IMR-90 (cell line): ENCODE measurements around the gene RASSF8. TPM values are rescaled to one million over a fixed set of nuclear protein-coding genes. Genes with fewer than 3 reads are reported as not detected.
A peak's percentile ranks its signal among the peaks of the same experiment; 100 is the strongest.

ENCODE experiments used
- ATAC-seq: fragments of 200-7000 bp; cut with Tn5 transposase; 2 replicates; pipeline ENCODE4 v1.9.1; 2020; ENCODE audit warnings: low read depth, mild to moderate bottlenecking, moderate library complexity
- BruUV-seq: library from RNA; stranded (reverse); fragments of 400-500 nt; replicated peaks from 2 replicates; lab custom pipeline; 2021; lab: Mats Ljungman, UMichigan
- CTCF ChIA-PET: fragments of 300-600 bp; formaldehyde crosslinking; extraction: SDS; loops from one replicate; lab custom pipeline; 2021; ENCODE audit warnings: antibody characterized with exemption; lab: Yijun Ruan, JAX
- POLR2A ChIA-PET: fragments of 300-600 bp; sonication (Branson Sonifier 250); formaldehyde crosslinking; loops from one replicate; lab custom pipeline; 2022; ENCODE audit warnings: antibody characterized with exemption; ENCODE audit not compliant: unreplicated experiment; lab: Charles Lee
- DNase-seq: peaks from one replicate; pipeline ENCODE4 v3.0.0; 2013
- H2AFZ ChIP-seq: replicated peaks from 2 replicates; pipeline ENCODE3; 2013; ENCODE audit warnings: low read length, mild to moderate bottlenecking; ENCODE audit not compliant: poor library complexity
- H2AK5ac ChIP-seq: 2 replicates; pipeline ENCODE4 v1.6.1; 2013; ENCODE audit warnings: low read depth, low read length, inconsistent platforms
- H2AK9ac ChIP-seq: replicated peaks from 2 replicates; pipeline ENCODE3; 2013; ENCODE audit warnings: mild to moderate bottlenecking, low read depth, low read length, moderate library complexity; ENCODE audit not compliant: poor library complexity
- H2BK120ac ChIP-seq: 2 replicates; pipeline ENCODE4 v1.6.1; 2013; ENCODE audit warnings: low read depth, low read length, inconsistent platforms
- H2BK15ac ChIP-seq: 3 replicates; pipeline ENCODE4 v1.6.1; 2013; ENCODE audit warnings: low read depth, low read length, inconsistent platforms
- H2BK20ac ChIP-seq: 2 replicates; pipeline ENCODE4 v1.6.1; 2013; ENCODE audit warnings: low read depth, mild to moderate bottlenecking, inconsistent platforms, low read length, moderate library complexity
- H2BK5ac ChIP-seq: 2 replicates; pipeline ENCODE4 v1.6.1; 2013; ENCODE audit warnings: mild to moderate bottlenecking, low read depth, low read length, inconsistent platforms; ENCODE audit not compliant: poor library complexity, severe bottlenecking
- H3K14ac ChIP-seq: replicated peaks from 2 replicates; pipeline ENCODE4 v1.6.1; 2013; ENCODE audit warnings: low read depth, low read length, inconsistent platforms
- H3K18ac ChIP-seq: 2 replicates; pipeline ENCODE4 v1.6.1; 2013; ENCODE audit warnings: low read depth, low read length, control low read depth
- H3K23ac ChIP-seq: 2 replicates; pipeline ENCODE4 v1.6.1; 2013; ENCODE audit warnings: low read depth, low read length, inconsistent platforms
- H3K27ac ChIP-seq: 2 replicates; pipeline ENCODE4 v1.5.1; 2013; ENCODE audit warnings: mild to moderate bottlenecking, control low read depth, low read length; ENCODE audit not compliant: insufficient read depth
- H3K27me3 ChIP-seq: 2 replicates; pipeline ENCODE4 v1.6.1; 2013; ENCODE audit warnings: low read length; ENCODE audit not compliant: control insufficient read depth, insufficient read depth
- H3K36me3 ChIP-seq: 2 replicates; pipeline ENCODE4 v1.6.1; 2013; ENCODE audit warnings: low read length, mixed read lengths; ENCODE audit not compliant: control insufficient read depth, insufficient read depth
- H3K4ac ChIP-seq: 2 replicates; pipeline ENCODE4 v1.6.1; 2013; ENCODE audit warnings: low read depth, low read length, inconsistent platforms
- H3K4me1 ChIP-seq: 2 replicates; pipeline ENCODE4 v1.6.1; 2013; ENCODE audit warnings: low read length, mixed read lengths; ENCODE audit not compliant: control insufficient read depth, insufficient read depth
- H3K4me2 ChIP-seq: 2 replicates; pipeline ENCODE4 v1.6.1; 2013; ENCODE audit warnings: low read depth, mild to moderate bottlenecking, control low read depth, low read length, moderate library complexity
- H3K4me3 ChIP-seq: 2 replicates; pipeline ENCODE4 v1.5.1; 2013; ENCODE audit warnings: low read depth, mild to moderate bottlenecking, control low read depth, low read length, moderate library complexity; ENCODE audit not compliant: insufficient read depth
- H3K56ac ChIP-seq: 2 replicates; pipeline ENCODE4 v1.6.1; 2013; ENCODE audit warnings: low read length, inconsistent platforms; ENCODE audit not compliant: insufficient read depth; ENCODE audit errors: extremely low read depth
- H3K79me1 ChIP-seq, 2 experiments: 2 replicates each; pipeline ENCODE4 v1.6.1; 2013; ENCODE audit warnings: low read length in 2 of 2, inconsistent platforms in 1 of 2, low read depth in 1 of 2
- H3K9ac ChIP-seq: 2 replicates; pipeline ENCODE4 v1.6.1; 2013; ENCODE audit warnings: low read depth, low read length, control low read depth
- H3K9me1 ChIP-seq: 2 replicates; pipeline ENCODE4 v1.6.1; 2013; ENCODE audit warnings: low read length, inconsistent platforms; ENCODE audit not compliant: insufficient read depth
- H3K9me3 ChIP-seq: 2 replicates; pipeline ENCODE4 v1.6.1; 2013; ENCODE audit warnings: low read length; ENCODE audit not compliant: control insufficient read depth, insufficient read depth
- H4K20me1 ChIP-seq: 2 replicates; pipeline ENCODE4 v1.6.1; 2013; ENCODE audit warnings: low read length, inconsistent platforms; ENCODE audit not compliant: insufficient read depth
- H4K5ac ChIP-seq: 2 replicates; pipeline ENCODE4 v1.6.1; 2013; ENCODE audit warnings: mild to moderate bottlenecking, low read depth, low read length, control low read depth
- H4K8ac ChIP-seq, 2 experiments: 2 replicates each; pipeline ENCODE4 v1.6.1; 2013; ENCODE audit warnings: low read depth in 2 of 2, low read length in 2 of 2, control low read depth in 1 of 2, inconsistent platforms in 1 of 2
- H4K91ac ChIP-seq: 2 replicates; pipeline ENCODE4 v1.6.1; 2013; ENCODE audit warnings: low read depth, low read length, inconsistent platforms; ENCODE audit not compliant: insufficient read depth
- BHLHE40 ChIP-seq: fragments of 150-350 bp; IDR thresholded peaks from 2 replicates; pipeline ENCODE4 v1.6.1; 2016; ENCODE audit warnings: mild to moderate bottlenecking, low read depth, low read length
- CEBPB ChIP-seq: IDR thresholded peaks from 2 replicates; pipeline ENCODE4 v1.6.1; 2012; ENCODE audit warnings: low read depth, low read length, improper control_type of control experiment
- CHD1 ChIP-seq: IDR thresholded peaks from 2 replicates; pipeline ENCODE4 v1.6.1; 2012; ENCODE audit warnings: low read depth, low read length, improper control_type of control experiment
- FOS ChIP-seq: fragments of 150-350 bp; IDR thresholded peaks from 2 replicates; pipeline ENCODE4 v1.6.1; 2016; ENCODE audit warnings: low read depth, low read length
- MAZ ChIP-seq: IDR thresholded peaks from 2 replicates; pipeline ENCODE4 v1.6.1; 2012; ENCODE audit warnings: low read depth, mild to moderate bottlenecking, low read length, improper control_type of control experiment, moderate library complexity, borderline replicate concordance
- NFE2L2 ChIP-seq: fragments of 150-350 bp; IDR thresholded peaks from 2 replicates; pipeline ENCODE4 v1.6.1; 2016; ENCODE audit warnings: low read depth, mild to moderate bottlenecking, low read length
- RAD21 ChIP-seq: IDR thresholded peaks from 2 replicates; pipeline ENCODE4 v1.6.1; 2012; ENCODE audit warnings: low read length, improper control_type of control experiment
- RCOR1 ChIP-seq: IDR thresholded peaks from 2 replicates; pipeline ENCODE4 v1.6.1; 2012; ENCODE audit warnings: mild to moderate bottlenecking, low read length, improper control_type of control experiment; ENCODE audit not compliant: insufficient replicate concordance
- SMC3 ChIP-seq: fragments of 150-350 bp; IDR thresholded peaks from 2 replicates; pipeline ENCODE4 v1.6.1; 2016; ENCODE audit warnings: low read depth, mild to moderate bottlenecking, antibody characterized with exemption, low read length, moderate library complexity
- WGBS, 2 experiments: methylation state at CpG; one replicate each; pipeline versions ENCODE4 v1.1.5 to v1.1.7; 2013; ENCODE audit warnings: missing lambda C conversion rate in 2 of 2; ENCODE audit not compliant: insufficient read length in 1 of 2; ENCODE audit errors: extremely low coverage in 2 of 2; 5-methylcytosine and 5-hydroxymethylcytosine counted together
- dilution Hi-C: fragments of 300-500 bp; cut with HindIII; formaldehyde crosslinking; loops from one replicate; pipeline ENCODE4 v1.14.3; 2018; ENCODE audit warnings: low sequenced_read_pairs; ENCODE audit not compliant: unreplicated experiment
- in situ Hi-C: fragments of 300-500 bp; cut with MboI; formaldehyde crosslinking; loops from 3 replicates; pipeline ENCODE4 v1.14.3; 2019; ENCODE audit warnings: low sequenced_read_pairs, inconsistent platforms, mixed read lengths
- intact Hi-C: fragments of 100-400 bp; cut with micrococcal nuclease; formaldehyde crosslinking; loops from 2 replicates; pipeline ENCODE4 v1.10.0; 2022
- polyA plus RNA-seq, 3 experiments: library from polyadenylated mRNA; depleted of rRNA; stranded (reverse); fragments of >200 nt; gene quantifications; 2 replicates each; pipeline ENCODE4 v1.2.3, GENCODE V29; 2012; ENCODE audit warnings: low replicate concordance in 1 of 3
- total RNA-seq: library from RNA; depleted of rRNA; stranded (reverse); fragments of >200 nt; gene quantifications from 2 replicates; pipeline ENCODE4 v1.2.3, GENCODE V29; 2012
- TF ChIP-seq, protein P1 (sequence below): fragments of 150-350 bp; IDR thresholded peaks from 2 replicates; pipeline ENCODE4 v1.6.1; 2017; ENCODE audit warnings: mild to moderate bottlenecking, antibody characterized with exemption, low read length, low read depth
- TF ChIP-seq, protein P2 (sequence below): conservative IDR thresholded peaks from 2 replicates; pipeline ENCODE4 v1.5.1; 2012; ENCODE audit warnings: mild to moderate bottlenecking, low read depth, low read length, improper control_type of control experiment

RASSF8 gene
- total and polyA plus RNA-seq, 2 of the 4 experiments (the other 2 are of a cell fraction), result 10.8 to 50.5 TPM

DNA sequence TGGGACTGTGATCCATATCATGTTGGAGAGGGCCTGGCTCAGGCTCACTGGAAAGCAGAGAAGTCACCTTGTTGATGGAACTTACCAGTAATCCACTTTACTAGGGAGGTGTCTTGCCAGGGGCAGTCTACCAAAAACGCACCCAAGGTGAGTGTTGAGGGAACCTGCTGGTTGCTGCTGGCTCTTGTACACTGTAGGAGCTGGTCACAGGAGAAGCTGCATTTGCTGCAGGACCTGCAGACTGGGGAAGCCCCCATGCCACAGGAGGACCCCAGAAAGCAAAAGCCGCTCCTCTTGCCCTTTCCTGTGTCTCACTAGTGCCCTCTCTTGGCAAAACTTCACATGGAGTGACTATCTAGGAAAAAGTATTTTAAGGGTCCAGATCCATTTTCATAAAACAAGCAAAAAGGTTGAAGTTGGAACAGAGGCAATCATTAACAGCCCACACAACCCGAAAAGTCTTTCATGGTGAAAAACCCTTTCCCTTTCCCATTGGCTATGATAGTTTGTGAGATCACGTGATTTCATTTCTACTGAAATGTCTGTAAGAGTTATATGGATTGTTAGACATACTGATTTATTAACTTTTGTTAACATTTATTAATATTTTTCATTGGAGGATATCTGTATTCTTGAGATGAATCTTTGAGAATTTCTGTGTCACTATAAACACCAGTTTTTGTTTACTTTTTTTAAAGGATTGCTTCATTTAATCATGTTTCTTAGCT is 59.2 kb downstream of the RASSF8 start:
- H2AK5ac ChIP-seq, result peak overlapping the region; percentile 7; the same call in 1 of the 2 replicates
- CTCF ChIA-PET, result interaction anchor here (0.6 to 1.5 kb wide), 4 partner anchors 15 to 583 kb away, joined by 3 to 5 read pairs (median 4); no protein-coding TSS in a partner anchor

More for the DNA sequence above, 59.2 kb downstream of the RASSF8 start:
- Histone ChIP-seq H3K27me3 (no peaks in the 10 kb centered on the region), H3K23ac (no peak overlapping the region), H2BK20ac (no peak overlapping the region), H4K20me1 (peaks cover 27% of the 10 kb centered on the region), H3K56ac (no peak overlapping the region), H3K18ac (no peak overlapping the region), H3K4me1 (peaks cover 9% of the 10 kb centered on the region), H3K9ac (no peak overlapping the region), H3K4me3 (no peak overlapping the region), H3K9me1 (peaks cover 14% of the 10 kb centered on the region), H2AFZ (no peak overlapping the region), H3K4ac (0 out of 2 replicates have a peak overlapping the region, but pooled peaks have one; percentile 3), H2BK120ac (peak overlapping the region; percentile 33; the same call in 1 of the 2 replicates), H3K9me3 (no peaks in the 10 kb centered on the region), H4K91ac (no peak overlapping the region), H2BK15ac (peak overlapping the region; percentile 1; the same call in 1 of the 3 replicates), H4K5ac (no peak overlapping the region), H2BK5ac (no peak overlapping the region), H4K8ac (peak overlapping the region in 1 of 2 experiments; percentile 47; a peak in 1 of 4 replicates), H3K4me2 (no peak overlapping the region), H3K14ac (no peak overlapping the region), H3K36me3 (no peaks in the 10 kb centered on the region), H3K27ac (no peak overlapping the region), H3K79me1 (peaks cover 33 to 67% of the 10 kb centered on the region in 2 experiments), H2AK9ac (no peak overlapping the region)
- intact Hi-C loops (no loop called here), in situ Hi-C loops (no loop called here), dilution Hi-C loops (no loop called here)
- peak; percentile 36 for DNase-seq
- no peak for TF ChIP-seq CHD1
- TF ChIP-seq NFE2L2, result no peak
- no peak for TF ChIP-seq BHLHE40
- no peak for TF ChIP-seq FOS
- TF ChIP-seq RAD21, result peak; percentile 53
- TF ChIP-seq MAZ, result no peak
- TF ChIP-seq, protein P1, sequence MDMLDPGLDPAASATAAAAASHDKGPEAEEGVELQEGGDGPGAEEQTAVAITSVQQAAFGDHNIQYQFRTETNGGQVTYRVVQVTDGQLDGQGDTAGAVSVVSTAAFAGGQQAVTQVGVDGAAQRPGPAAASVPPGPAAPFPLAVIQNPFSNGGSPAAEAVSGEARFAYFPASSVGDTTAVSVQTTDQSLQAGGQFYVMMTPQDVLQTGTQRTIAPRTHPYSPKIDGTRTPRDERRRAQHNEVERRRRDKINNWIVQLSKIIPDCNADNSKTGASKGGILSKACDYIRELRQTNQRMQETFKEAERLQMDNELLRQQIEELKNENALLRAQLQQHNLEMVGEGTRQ, result no peak
- TF ChIP-seq SMC3, result peak; percentile 43
- TF ChIP-seq, protein P2, sequence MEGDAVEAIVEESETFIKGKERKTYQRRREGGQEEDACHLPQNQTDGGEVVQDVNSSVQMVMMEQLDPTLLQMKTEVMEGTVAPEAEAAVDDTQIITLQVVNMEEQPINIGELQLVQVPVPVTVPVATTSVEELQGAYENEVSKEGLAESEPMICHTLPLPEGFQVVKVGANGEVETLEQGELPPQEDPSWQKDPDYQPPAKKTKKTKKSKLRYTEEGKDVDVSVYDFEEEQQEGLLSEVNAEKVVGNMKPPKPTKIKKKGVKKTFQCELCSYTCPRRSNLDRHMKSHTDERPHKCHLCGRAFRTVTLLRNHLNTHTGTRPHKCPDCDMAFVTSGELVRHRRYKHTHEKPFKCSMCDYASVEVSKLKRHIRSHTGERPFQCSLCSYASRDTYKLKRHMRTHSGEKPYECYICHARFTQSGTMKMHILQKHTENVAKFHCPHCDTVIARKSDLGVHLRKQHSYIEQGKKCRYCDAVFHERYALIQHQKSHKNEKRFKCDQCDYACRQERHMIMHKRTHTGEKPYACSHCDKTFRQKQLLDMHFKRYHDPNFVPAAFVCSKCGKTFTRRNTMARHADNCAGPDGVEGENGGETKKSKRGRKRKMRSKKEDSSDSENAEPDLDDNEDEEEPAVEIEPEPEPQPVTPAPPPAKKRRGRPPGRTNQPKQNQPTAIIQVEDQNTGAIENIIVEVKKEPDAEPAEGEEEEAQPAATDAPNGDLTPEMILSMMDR, result peak; percentile 58
- no peak for TF ChIP-seq CEBPB
- TF ChIP-seq RCOR1, result no peak
- POLR2A ChIA-PET, result no interaction called here
- WGBS, 2 experiments, result no CpG with 5 or more reads among the region's 4 CpGs
- ATAC-seq, result no peak; the same call in 1 of the 2 replicates
- BruUV-seq, result no TSS peak
